Smooth muscle cell (in vitro differentiated cells): ENCODE measurements around the gene PRICKLE1. TPM values are rescaled to one million over a fixed set of nuclear protein-coding genes. Genes with fewer than 3 reads are reported as not detected.

ENCODE experiments used
- DNase-seq: peaks from one replicate; lab custom pipeline; 2025; ENCODE audit not compliant: unreplicated experiment; lab: John Stamatoyannopoulos, UW
- H2AFZ ChIP-seq: fragments of 200-600 bp; sonication (generic); 2 replicates; pipeline ENCODE4 v1.6.0; 2016; ENCODE audit warnings: antibody characterized with exemption, low read depth, mild to moderate bottlenecking
- H3F3A ChIP-seq: fragments of 200-600 bp; sonication (generic); 2 replicates; pipeline ENCODE4 v1.6.0; 2017; ENCODE audit warnings: antibody characterized with exemption, low read depth
- H3K27ac ChIP-seq: fragments of 200-600 bp; sonication (generic); 2 replicates; pipeline ENCODE4 v1.5.1; 2016; ENCODE audit warnings: low read depth, mild to moderate bottlenecking
- H3K27me3 ChIP-seq: fragments of 200-600 bp; sonication (generic); 2 replicates; pipeline ENCODE4 v1.6.1; 2016; ENCODE audit warnings: low read depth, mild to moderate bottlenecking
- H3K36me3 ChIP-seq: fragments of 200-600 bp; sonication (generic); 2 replicates; pipeline ENCODE4 v1.5.1; 2016; ENCODE audit warnings: low read depth
- H3K4me1 ChIP-seq: fragments of 200-600 bp; sonication (generic); 2 replicates; pipeline ENCODE4 v1.5.1; 2016; ENCODE audit warnings: low read depth
- H3K4me2 ChIP-seq: fragments of 200-600 bp; sonication (generic); 2 replicates; pipeline ENCODE4 v1.6.0; 2016; ENCODE audit warnings: mild to moderate bottlenecking
- H3K4me3 ChIP-seq: fragments of 200-600 bp; sonication (generic); 2 replicates; pipeline ENCODE4 v1.5.1; 2016; ENCODE audit warnings: mild to moderate bottlenecking
- H3K79me2 ChIP-seq: fragments of 200-600 bp; sonication (generic); 2 replicates; pipeline ENCODE4 v1.6.0; 2016; ENCODE audit warnings: low read depth, mild to moderate bottlenecking
- H3K9ac ChIP-seq: fragments of 200-600 bp; sonication (generic); 2 replicates; pipeline ENCODE4 v1.6.0; 2016; ENCODE audit warnings: low read depth
- H3K9me3 ChIP-seq: fragments of 200-600 bp; sonication (generic); replicated peaks from 2 replicates; pipeline ENCODE4 v1.5.1; 2016; ENCODE audit warnings: low read depth
- H4K20me1 ChIP-seq: fragments of 200-600 bp; sonication (generic); 2 replicates; pipeline ENCODE4 v1.6.0; 2016; ENCODE audit warnings: low read depth
- WGBS: methylation state at CpG from one replicate; pipeline ENCODE4 v1.1.7; 2016; ENCODE audit warnings: low lambda C conversion rate; 5-methylcytosine and 5-hydroxymethylcytosine counted together
- polyA plus RNA-seq: library from polyadenylated mRNA; unstranded; fragments of >200 nt; fragmentation: Nextera tagmentation; extraction: Ambion mirVana; gene quantifications from 2 replicates; pipeline ENCODE4 v1.2.1, GENCODE V29; 2016
- total RNA-seq: library from RNA; depleted of rRNA; stranded (reverse); fragments of >200 nt; gene quantifications from 2 replicates; pipeline ENCODE4 v1.2.3, GENCODE V29; 2014
- TF ChIP-seq, protein P1 (sequence below): fragments of 200-600 bp; sonication (generic); IDR thresholded peaks from 2 replicates; pipeline ENCODE4 v1.5.1; 2017; ENCODE audit warnings: borderline replicate concordance, mild to moderate bottlenecking, antibody characterized with exemption; ENCODE audit not compliant: insufficient read depth, poor library complexity, severe bottlenecking

Gene PRICKLE1
- total and polyA plus RNA-seq, 2 experiments from 2014 or later = 45.7 to 55.4 TPM

DNA sequence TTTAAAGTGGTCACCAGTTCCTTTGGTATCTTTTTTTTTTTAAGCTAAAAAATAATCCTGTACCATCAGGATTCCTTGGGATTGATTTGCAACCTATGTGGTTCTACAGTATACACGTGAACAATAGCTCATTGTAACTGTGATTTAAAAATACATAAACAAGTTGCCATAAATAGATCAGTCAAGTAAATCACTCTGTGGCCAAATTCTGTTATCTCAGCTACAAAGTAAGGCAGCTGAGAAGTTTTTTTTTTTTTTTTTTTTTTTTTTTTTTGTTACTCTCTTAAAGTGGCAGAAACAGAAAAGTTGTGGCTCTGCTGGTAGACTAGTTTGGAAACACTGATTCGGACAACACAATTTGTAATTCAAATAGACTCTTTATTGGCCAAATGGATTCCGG, 104.5 kb downstream of the PRICKLE1 start:
- no peaks in the 10 kb centered on the region for H3K36me3 ChIP-seq
- H3K4me3 ChIP-seq = peak overlapping the region; percentile 85
- TF ChIP-seq, protein P1, sequence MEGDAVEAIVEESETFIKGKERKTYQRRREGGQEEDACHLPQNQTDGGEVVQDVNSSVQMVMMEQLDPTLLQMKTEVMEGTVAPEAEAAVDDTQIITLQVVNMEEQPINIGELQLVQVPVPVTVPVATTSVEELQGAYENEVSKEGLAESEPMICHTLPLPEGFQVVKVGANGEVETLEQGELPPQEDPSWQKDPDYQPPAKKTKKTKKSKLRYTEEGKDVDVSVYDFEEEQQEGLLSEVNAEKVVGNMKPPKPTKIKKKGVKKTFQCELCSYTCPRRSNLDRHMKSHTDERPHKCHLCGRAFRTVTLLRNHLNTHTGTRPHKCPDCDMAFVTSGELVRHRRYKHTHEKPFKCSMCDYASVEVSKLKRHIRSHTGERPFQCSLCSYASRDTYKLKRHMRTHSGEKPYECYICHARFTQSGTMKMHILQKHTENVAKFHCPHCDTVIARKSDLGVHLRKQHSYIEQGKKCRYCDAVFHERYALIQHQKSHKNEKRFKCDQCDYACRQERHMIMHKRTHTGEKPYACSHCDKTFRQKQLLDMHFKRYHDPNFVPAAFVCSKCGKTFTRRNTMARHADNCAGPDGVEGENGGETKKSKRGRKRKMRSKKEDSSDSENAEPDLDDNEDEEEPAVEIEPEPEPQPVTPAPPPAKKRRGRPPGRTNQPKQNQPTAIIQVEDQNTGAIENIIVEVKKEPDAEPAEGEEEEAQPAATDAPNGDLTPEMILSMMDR = no peak
- H3K79me2 ChIP-seq = peaks cover 98% of the 10 kb centered on the region
- peak overlapping the region; percentile 67 for H3K27ac ChIP-seq
- H3K27me3 ChIP-seq = no peaks in the 10 kb centered on the region
- H3K9me3 ChIP-seq = no peaks in the 10 kb centered on the region
- no peak for DNase-seq
- peak overlapping the region; percentile 95 for H3K4me2 ChIP-seq
- no peak overlapping the region for H3K9ac ChIP-seq
- H2AFZ ChIP-seq = no peak overlapping the region
- peaks cover 93% of the 10 kb centered on the region for H4K20me1 ChIP-seq
- peaks cover 43% of the 10 kb centered on the region for H3K4me1 ChIP-seq
- WGBS = 19% methylated on average over 3 of the region's 3 CpGs
- H3F3A ChIP-seq = peaks cover 29% of the 10 kb centered on the region

DNA sequence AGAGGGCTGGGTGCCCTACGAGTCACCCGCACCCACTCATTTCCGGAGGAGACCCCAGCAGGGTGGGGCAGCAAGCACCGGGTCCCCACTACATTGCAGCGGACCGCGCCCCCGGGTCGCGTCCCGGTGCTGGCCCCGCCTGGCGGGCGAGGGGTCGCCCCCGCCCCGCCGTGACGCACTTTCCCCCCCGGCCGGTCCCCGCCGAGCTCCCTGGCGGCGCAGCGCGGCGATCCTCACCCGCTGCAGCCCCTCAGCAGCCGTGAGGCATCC, 106.1 kb downstream of the PRICKLE1 start:
- Histone ChIP-seq H3K9me3 (no peaks in the 10 kb centered on the region), H3K4me1 (peaks cover 43% of the 10 kb centered on the region), H3K4me3 (peak overlapping the region; percentile 85), H3K9ac (peak overlapping the region; percentile 83), H3K4me2 (peak overlapping the region; percentile 95), H3K27me3 (no peaks in the 10 kb centered on the region), H2AFZ (no peak overlapping the region), H4K20me1 (peaks cover 97% of the 10 kb centered on the region), H3K27ac (peak overlapping the region; percentile 67), H3F3A (peaks cover 33% of the 10 kb centered on the region), H3K79me2 (peaks cover 98% of the 10 kb centered on the region), H3K36me3 (no peaks in the 10 kb centered on the region)
- WGBS = 0% methylated on average over 21 of the region's 30 CpGs
- peak; percentile 37 for DNase-seq
- TF ChIP-seq, protein P1 = no peak

- 1% methylated on average over 80 of the region's 83 CpGs for WGBS
- H3K9me3 ChIP-seq = no peaks in the 10 kb centered on the region
- H3K79me2 ChIP-seq = peaks cover 98% of the 10 kb centered on the region
Observed at GRCh38 chr12:42482748-42483520, 106.6 kb downstream of the PRICKLE1 start.

More at GRCh38 chr12:42482748-42483520, 106.6 kb downstream of the PRICKLE1 start:
- peak overlapping the region; percentile 67 for H3K27ac ChIP-seq
- TF ChIP-seq, protein P1 = peak; percentile 95
- H3K9ac ChIP-seq = peak overlapping the region; percentile 83
- H3K4me3 ChIP-seq = peak overlapping the region; percentile 85
- H3K4me2 ChIP-seq = peak overlapping the region; percentile 95
- H2AFZ ChIP-seq = no peak overlapping the region
- H4K20me1 ChIP-seq = peaks cover 99% of the 10 kb centered on the region
- no peaks in the 10 kb centered on the region for H3K36me3 ChIP-seq
- peaks cover 33% of the 10 kb centered on the region for H3F3A ChIP-seq
- no peaks in the 10 kb centered on the region for H3K27me3 ChIP-seq
- peaks cover 43% of the 10 kb centered on the region for H3K4me1 ChIP-seq
- peak; percentile 44 for DNase-seq
